CD1c-positive myeloid dendritic cell (primary cell): ENCODE data around the gene RNF187.
"Not testable (repeated sequence)": the region's sequence is repeated elsewhere in the genome, so short reads cannot be mapped to it uniquely, and the experiment has no call there.

Experiments used
- DNase-seq: peaks from one replicate; pipeline ENCODE4 v3.0.0-alpha.2; 2016; ENCODE audit errors: extremely low spot score

Gene RNF187

GRCh38 chr1:228459091-228459993, 27.8 kb upstream of the RNF187 start:
- DNase-seq, result peak; percentile 64

- no peak for DNase-seq
Observed at GRCh38 chr1:228460821-228461220, 26.4 kb upstream of the RNF187 start.

- no peak for DNase-seq
Observed at GRCh38 chr1:228462560-228462959, 24.6 kb upstream of the RNF187 start.

- no peak for DNase-seq
Observed at GRCh38 chr1:228463009-228463558, 24.1 kb upstream of the RNF187 start.

GRCh38 chr1:228463559-228464455, 23.4 kb upstream of the RNF187 start:
- DNase-seq, result no peak

GRCh38 chr1:228464487-228464983, 22.6 kb upstream of the RNF187 start:
- peak; percentile 81 for DNase-seq

GRCh38 chr1:228465141-228465540, 22.0 kb upstream of the RNF187 start:
- no peak for DNase-seq

- DNase-seq, result no peak
Observed at GRCh38 chr1:228465571-228466146, 21.5 kb upstream of the RNF187 start.

GRCh38 chr1:228468188-228468587, 19.0 kb upstream of the RNF187 start:
- DNase-seq, result not testable (repeated sequence)

- no peak for DNase-seq
Observed at GRCh38 chr1:228469413-228470162, 17.6 kb upstream of the RNF187 start.

GRCh38 chr1:228471154-228471761, 15.9 kb upstream of the RNF187 start:
- DNase-seq, result no peak

GRCh38 chr1:228471762-228472398, 15.3 kb upstream of the RNF187 start:
- DNase-seq, result peak; percentile 66

- peak; percentile 29 for DNase-seq
Observed at GRCh38 chr1:228472655-228473054, 14.5 kb upstream of the RNF187 start.

GRCh38 chr1:228474507-228474906, 12.7 kb upstream of the RNF187 start:
- DNase-seq, result no peak

GRCh38 chr1:228475812-228476211, 11.4 kb upstream of the RNF187 start:
- DNase-seq, result no peak

GRCh38 chr1:228477263-228477662, 9.9 kb upstream of the RNF187 start:
- no peak for DNase-seq

- no peak for DNase-seq
Observed at GRCh38 chr1:228478326-228478725, 8.9 kb upstream of the RNF187 start.

- no peak for DNase-seq
Observed at GRCh38 chr1:228478912-228479711, 8.1 kb upstream of the RNF187 start.

GRCh38 chr1:228483789-228484188, 3.4 kb upstream of the RNF187 start:
- no peak for DNase-seq
